ENCODE data around the gene NEO1.

Gene NEO1

DNA sequence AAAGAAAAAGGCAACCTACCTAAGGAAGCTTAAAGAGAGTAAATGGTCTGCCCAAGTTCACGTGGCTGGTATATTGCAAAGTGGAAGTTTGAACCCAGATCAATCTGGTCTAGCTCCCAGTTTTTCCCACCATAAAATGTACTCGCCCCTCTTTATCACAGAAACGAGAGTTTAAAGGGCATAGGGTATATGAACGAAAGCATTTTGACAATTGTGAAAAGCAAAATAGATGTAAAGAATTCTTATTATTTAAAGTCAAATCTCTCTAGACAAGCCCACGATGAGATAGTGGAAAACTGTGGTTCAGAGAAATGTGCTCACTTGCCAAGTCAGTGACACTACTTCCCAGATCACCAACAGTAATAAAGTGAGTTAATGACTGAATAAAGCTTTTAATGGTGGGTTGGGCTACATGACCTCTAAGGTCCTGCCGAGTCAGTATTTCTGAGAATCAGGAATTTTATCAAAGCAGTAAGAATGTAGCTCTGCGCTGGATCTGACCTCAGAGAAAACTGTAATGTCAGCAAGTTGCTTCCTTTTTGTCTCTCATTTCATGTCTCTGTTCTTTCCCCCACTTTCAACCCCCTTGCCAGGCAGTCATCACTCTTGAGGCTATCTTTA is 23.3 kb upstream of the NEO1 start:
- FAIRE-seq = no peak

DNA sequence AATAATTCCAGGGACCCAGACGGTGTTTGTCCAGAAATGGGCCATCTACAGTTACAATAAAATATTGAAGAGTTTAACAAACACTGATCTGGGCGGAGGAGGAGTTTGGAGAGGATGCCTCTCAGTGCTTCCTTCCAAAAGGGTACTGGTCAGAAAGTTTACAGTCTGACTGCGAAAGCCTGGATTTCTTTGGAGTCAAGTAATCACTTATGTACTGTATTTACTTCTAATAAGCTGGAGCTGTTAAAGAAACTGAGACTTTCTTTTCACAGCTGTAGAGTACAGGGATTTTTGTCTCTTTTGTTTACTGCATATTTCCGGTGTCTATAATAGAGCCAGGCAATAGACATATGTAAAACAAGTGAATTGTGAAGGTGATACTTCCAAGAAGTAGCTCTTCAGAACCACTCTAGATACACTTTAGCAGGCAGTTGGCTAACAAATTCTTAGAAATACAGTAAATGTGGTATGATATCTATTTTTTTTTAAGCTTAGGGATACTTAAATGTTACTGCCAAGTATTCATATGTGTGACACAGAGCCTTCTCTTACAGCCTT is 22.1 kb upstream of the NEO1 start:
- FAIRE-seq = no peak

DNA sequence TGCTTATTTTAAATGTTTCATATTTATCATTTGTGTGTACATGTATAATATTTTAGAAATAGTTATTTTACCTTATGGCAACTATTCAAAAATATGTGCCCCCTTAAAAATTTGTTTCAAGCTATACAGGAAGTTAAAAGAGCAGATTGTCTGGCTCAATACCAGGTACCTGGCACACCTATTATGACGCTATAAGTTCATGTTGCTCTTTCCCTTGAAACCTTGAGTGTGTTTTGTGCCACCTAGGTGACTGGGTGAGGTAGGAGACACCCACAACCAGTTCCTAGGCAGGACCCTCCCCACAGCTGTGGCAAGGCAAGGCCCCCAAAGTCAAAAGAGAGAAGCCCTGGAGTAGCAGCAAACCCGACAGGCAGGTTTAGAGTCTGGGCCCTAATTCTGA is 20.6 kb upstream of the NEO1 start:
- no peak for FAIRE-seq

DNA sequence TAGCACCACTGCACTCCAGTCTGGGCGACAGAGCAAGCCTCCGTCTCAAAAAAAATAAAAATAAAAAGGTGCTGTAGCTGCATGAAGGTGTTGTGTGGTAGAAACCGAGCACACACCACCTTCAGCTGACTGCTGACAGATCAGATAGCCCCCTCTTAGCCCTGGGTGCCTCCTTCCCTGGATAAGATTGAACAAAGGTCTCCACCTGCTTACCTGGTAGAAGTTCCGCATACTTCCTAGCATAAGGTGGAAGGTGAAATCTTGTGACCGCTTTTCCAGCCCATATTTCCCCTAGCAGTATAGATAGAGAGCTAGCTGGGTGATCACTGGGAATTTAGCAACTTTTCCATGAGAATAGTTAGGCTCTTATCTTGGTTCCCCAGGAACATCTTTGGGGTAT is 18.7 kb upstream of the NEO1 start:
- FAIRE-seq = no peak

DNA sequence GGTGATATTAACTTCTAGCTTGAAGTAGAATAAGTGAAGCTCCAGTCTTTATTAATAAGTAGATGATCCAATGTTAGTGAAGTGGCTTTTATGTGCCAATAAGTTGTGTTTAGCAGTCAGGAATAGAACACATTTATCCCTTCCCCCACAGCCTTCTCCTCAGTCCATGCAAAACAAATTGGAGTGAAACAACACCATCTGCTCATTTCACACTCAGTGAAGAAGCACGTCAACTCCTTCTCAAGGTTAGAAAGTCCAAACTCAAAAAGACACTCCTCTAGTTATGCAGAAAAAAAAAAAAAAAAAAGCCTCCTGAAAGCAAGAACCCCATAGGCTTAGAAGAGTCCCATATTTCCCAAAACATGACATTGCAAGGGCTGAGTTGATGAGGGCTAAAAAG is 18.0 kb upstream of the NEO1 start:
- no peak for FAIRE-seq

DNA sequence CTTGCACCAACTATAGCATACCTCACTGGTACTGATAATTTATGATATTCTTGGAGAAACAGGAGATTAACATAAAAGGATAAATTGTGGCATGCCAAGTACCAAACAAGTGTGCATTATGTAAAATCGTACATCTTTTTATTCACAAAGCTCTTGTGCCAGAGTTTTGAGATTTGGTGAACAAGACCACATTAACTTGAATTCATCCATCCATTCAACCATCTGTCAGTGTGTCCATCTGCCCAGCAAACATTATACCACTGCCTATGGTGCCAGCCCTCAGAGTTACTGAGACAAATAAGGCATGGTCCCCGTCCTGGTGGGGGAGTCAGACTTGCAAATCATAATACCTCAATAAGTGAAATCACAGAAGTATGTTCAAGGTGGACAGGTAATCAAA is 17.0 kb upstream of the NEO1 start:
- no peak for FAIRE-seq

DNA sequence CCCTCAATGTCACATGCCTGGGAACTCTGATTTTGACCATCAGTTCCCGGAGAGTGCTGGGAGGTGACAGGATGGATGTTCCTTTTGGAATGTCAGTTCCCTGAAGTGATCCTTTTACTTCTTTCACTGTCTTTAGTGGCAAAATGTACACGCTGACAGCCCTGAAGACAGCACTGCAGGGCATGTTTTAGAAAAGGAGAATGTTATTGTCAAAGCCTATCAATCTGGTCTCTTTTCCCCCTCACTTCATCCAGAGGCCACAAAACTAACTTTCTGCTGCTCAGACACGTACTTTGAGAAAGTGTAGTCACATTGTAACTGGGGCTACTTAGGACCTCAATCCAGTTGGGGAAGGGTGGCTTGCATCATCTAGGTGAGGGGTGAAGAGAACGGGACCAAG is 14.0 kb upstream of the NEO1 start:
- no peak for FAIRE-seq

DNA sequence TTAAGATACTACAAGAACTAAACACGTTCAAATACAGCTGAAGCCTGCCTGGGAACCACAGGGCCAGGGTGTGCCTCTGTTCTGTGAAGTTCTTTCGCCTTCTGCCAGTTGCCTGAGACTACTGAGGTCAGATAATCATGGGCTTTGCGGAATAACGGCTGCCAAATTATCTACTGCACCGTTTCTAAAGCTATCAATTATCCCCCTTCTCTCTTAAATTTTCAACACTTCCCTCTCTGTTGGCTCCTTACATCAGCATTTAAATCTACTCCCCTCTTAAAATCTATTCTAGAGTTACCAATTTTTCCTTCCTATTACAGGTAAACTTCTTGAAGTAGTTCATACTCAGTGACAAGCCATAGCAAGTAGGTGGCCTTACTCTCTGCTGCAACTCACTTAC is 6.2 kb upstream of the NEO1 start:
- no peak for FAIRE-seq

DNA sequence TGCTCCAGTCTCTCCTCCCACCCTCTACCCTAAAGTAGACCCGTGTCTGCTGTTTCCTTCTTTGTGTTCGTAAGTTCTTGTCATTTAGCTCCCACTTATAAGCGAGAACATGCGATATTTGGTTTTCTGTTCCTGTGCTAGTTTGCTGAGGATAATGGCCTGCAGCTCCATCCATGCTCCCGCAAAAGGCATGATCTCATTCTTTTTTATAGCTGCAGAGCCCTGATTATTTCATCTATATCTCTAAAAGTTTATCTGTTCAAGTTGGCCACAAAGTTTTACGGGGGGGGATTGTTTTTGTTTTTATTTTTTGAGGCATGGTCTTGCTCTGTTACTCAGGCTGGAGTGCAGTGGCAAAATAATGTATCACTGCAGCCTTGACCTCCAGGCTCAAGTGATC is 4.4 kb upstream of the NEO1 start:
- no peak for FAIRE-seq

DNA sequence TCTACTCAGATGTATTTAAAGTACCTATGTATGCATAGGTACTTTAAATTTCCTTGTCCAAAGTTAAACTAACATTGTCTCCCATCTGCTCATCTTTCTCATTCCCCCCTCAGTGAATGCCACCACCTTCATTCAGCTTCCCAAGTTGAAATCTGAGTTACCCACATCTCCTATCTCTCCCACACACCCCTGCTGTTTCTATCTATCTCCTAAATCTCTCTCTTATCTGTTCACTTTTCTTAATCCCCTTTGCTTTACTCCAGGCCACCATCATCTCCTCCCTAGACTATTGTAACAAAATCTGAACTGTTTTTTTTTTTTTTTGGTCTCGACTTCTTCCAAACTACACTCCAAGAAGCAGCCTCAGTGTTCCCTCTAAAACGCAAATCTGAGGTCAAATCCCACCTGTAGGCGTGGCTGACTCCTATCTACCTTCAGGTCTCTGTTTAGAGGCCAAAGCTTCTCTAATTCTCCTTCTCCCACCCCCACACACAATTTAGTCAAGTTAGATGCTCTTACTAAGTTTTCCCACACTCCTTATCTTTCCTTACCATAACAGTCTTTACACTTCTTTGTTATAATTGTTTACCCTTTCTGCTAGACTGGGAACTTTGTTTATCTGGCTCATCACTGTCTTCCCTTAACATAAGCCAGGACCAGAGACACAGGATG is 3.5 kb upstream of the NEO1 start:
- no peak for FAIRE-seq

DNA sequence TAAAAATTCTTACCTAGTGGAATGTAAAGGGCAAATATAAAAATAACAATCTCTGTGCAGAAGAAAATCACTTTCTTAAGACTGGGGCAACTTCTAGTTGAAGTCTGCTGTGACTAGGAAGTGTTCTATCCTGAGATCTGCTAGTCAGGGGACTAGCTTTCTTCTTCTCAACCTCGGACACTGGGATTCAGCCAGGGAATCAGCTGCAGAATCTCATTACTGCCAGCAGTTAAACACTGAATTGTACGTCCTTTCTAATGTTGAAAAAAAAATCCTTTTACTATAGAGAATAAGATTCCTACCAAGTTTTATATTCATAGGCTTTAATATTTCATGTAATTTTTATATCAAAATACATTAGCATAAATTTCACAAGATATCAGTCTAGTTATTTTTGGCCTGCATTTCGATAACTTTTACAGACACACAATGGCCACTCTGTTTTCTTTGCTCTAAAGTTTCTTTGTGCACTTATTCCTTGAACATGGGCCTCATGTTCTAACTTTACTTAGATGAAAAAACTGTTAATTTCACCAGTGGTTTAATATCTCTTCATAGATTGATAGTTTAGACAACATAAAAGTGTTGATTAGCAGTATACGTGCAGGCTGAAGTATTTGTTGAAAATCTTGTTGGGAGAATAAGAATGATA is 2.6 kb upstream of the NEO1 start:
- FAIRE-seq = no peak

DNA sequence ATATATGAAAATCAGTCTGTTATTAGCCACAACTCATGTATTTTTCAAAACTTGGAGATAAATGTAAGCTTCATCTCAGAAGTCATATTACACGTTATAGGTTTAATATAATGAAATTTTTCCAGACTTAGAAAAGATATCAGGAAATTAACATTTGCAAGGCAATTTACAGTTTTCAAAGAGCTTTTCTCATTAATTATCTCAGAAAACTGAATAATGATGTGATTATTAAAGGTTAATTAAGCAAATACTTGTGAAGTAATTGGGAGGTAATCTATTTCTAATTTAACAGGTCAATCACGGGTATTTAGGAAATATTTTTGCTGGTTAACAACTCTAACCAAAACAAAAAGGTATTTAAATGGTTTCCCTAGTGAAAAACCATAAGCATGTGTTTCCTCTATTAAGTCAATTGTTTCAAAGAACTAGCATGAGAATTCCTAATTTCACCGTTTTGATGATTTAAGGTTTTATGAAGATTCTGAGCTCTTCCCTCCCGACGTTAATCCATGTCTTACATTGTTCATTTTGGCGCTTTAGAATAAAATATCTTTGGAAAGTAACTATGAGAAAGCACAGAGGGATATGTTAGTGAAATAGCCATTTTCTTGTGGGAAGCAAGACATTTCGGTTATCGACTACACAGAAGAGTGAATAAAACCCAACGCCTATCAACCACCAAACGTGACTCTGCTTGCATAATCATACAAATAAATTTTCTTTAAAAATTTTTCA is 1.5 kb upstream of the NEO1 start:
- peak; percentile 16 for FAIRE-seq

DNA sequence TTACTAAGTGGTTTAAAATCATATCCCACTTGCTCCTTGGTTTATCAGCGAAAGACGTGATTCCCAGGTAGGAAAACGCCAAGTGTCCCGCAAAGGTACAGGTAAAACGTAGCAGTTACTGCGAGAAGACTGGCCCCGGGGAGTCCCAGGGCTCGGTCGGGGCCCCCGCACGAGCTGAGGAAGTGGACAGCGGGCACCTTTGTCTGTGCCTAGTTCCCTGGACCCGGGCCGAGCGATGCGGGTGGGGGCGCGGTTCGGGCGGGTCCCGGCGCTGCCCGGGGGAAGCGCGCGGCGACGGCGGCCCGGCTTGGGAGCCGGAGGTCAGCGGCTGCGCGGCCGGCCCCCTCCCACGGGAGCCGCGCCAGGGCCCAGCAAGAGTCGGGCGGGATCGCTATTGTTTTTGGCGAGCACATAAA is 864 bp upstream of the NEO1 start:
- FAIRE-seq = no peak

DNA sequence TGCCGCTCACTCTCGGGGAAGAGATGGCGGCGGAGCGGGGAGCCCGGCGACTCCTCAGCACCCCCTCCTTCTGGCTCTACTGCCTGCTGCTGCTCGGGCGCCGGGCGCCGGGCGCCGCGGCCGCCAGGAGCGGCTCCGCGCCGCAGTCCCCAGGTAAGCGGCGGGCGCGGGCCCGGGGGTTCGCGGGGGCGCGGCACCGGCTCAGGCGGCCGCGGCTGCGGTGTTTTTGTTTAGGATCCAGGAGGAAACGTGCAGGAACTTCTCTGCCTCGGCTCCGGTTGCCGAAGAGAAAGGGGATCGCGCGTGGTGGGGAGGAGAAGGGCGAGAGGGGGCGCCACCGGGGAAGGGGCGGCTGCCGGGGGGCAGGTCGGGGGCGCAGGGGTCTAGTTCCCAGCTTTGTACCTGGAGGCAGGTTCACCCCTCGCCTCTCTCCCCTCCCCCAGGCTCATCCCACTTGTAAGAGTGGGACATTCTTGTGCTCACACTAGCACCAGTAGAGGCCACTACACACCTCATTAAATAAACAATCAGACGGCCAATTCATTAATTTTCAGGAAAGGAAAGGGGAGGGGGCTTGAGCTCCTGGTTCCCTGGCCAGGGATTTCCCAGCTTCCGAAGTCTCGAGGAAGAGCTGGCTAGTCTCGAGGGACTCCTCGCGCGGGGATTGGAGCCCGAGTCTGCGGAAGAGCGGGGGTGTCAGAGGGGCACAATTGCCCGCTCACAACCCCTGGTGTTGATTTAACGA is 562 bp downstream of the NEO1 start:
- no peak for FAIRE-seq

DNA sequence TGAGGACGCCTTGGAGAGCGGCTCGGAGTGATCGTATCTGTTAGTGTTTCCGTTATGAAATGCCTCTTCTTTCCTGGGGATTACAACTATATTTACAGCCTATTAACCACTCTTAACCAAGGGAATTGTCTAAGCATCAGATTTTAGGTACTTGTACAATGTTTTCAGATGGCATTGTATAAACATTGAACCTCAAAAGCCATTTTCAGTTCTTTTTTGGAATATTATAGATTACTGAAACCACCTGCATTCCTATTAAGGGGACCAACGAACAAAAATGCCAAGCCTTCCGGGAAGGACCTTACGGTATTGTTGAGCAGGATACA is 1.1 kb downstream of the NEO1 start:
- no peak for FAIRE-seq

DNA sequence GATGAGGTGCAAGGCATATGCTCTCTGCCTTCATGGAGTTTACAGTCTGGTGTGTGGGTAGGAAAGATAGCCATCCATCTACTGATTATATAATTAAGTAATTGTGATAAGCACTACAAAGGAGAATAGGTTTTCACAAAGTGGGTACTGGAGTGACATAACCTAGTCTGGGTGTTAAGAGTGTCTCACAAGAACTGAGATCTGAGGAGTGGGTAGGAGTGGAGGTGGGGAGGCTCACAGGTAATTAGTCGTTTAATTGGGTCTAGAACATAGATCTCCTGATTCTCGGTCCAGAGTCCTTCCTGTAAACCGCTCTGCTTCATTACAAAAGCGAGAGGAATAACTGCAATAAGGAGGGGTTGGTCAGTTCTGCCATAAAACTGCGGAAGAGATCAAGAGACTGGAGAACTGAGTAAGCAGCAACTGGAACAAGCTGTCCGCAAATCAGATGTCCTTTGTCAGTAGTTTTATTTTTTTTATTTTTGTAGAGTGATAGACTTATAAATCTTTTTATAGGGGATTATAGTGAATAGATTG is 2.2 kb downstream of the NEO1 start:
- FAIRE-seq = no peak

DNA sequence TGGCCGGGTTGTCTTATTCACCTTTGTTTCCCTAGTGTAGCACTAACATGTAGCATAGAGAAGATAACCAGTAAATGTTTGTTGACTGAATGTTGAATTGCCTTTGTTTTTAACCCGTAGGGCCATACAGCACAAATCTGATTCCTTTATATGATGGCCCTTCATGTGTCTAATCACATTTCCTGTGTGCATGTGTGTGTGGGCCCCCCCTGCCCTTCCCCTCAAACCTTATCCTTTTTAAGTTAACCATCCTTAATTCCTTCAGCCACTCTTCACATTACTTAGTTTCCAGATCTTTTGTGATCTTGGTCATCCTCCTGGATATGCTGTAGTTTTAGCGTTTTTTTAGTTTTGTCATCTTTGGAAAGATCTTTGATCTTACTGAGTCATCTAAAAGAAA is 4.2 kb downstream of the NEO1 start:
- no peak for FAIRE-seq

DNA sequence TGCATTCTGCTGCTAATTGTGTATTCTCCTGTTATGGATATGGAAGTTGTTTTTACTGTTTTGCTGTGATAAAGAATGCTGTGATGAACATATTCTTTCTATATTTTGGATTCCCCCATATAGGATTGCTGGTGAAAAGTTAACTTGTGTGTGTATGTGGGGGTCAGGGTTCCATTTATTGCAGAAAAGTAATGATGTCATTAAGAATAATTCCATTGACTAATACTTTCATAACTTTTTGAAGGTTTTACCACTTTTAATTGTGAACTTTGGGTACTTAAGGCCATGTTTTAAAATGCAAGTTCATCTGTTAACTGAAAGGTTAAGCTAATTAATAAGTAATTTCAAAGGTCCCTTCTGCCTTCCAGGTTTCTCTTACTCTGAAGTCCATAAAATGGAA is 6.2 kb downstream of the NEO1 start:
- no peak for FAIRE-seq

DNA sequence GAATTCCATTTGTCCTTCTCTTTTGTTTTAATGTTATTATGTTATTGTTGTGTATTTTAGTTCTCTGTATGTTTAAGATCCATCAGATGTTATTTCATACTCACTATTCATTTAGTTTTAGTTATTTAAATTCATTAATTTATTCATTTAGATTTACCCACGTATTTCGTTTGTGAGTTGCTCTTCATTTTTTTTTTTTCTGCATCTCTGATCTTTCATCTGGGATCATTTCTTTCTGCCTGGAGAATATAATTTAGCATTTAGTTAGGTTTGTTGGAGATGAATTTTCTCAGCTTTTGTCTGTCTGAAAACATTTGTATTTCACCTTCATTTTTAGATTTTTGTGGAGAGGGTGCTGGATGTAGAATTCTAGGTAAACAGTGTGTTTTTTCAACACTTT is 12.9 kb downstream of the NEO1 start:
- no peak for FAIRE-seq

DNA sequence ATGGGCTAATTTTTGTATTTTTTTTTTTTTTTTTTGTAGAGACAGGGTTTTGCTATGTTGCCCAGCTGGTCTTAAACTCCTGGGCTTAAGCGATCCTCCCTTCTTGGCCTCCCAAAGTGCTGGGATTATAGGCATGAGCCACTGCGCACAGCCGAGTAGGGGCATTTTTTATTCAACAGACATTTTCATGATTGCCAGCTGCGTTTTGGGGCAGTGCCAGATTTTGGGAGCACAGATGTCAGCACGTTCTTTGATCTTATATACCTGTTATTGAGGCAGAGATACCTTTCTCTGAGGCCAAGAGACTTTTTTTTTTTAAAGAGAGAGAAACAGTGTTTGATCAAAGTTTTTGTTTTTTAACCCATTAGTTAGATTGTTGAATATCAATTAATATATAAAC is 16.8 kb downstream of the NEO1 start:
- FAIRE-seq = no peak

DNA sequence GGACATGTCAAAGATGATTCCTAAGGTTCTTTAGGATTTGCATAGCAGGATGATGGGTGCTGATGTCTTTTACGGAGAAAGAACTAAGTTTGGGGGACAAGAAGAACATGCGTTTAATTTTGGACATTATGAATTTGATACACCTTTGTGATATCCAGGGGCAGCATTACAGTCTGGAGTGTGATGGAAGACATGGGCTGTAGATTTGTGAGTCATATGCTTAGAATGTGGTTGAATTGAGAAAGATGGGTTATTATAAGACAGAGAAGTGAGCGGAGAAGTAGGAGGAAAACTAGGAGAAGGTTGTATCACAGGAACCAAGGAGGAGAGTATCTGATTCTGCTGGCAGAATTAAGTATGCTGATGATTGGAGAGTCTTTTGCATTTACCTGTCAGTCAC is 20.6 kb downstream of the NEO1 start:
- FAIRE-seq = no peak

DNA sequence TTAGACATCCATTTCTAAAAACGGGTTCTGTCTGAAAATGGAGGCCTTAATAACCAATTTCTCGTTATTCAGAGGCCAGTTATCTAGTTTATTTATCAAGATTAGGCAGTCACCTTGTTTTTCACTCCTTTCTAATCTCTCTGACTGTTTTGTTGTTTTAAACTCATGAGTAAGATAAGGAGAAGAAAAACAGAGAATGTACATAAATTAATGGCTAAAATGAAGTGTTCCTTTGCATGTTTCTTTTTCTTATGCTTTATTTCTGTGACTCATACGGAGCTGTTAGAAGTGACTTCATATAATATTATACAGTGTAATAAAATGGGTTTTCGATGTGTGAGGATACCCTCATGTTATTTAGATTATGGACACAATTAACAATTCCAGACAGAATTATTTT is 22.0 kb downstream of the NEO1 start:
- FAIRE-seq = no peak
